ENCODE measurements around the gene OR2L2.

- TF ChIP-seq, protein P1, sequence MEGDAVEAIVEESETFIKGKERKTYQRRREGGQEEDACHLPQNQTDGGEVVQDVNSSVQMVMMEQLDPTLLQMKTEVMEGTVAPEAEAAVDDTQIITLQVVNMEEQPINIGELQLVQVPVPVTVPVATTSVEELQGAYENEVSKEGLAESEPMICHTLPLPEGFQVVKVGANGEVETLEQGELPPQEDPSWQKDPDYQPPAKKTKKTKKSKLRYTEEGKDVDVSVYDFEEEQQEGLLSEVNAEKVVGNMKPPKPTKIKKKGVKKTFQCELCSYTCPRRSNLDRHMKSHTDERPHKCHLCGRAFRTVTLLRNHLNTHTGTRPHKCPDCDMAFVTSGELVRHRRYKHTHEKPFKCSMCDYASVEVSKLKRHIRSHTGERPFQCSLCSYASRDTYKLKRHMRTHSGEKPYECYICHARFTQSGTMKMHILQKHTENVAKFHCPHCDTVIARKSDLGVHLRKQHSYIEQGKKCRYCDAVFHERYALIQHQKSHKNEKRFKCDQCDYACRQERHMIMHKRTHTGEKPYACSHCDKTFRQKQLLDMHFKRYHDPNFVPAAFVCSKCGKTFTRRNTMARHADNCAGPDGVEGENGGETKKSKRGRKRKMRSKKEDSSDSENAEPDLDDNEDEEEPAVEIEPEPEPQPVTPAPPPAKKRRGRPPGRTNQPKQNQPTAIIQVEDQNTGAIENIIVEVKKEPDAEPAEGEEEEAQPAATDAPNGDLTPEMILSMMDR (IDR thresholded peaks at IDR 0.05) = no peak
- TF ChIP-seq POLR2A (IDR thresholded peaks at IDR 0.05) = no peak
These were observed 35.7 kb downstream of the OR2L2 start for GRCh38 chr1:248065604-248066003.

Measured in lower leg skin (tissue), 3 donors.